OCI-LY7 (cell line): ENCODE data around the gene FNDC10. TPM values are rescaled to one million over a fixed set of nuclear protein-coding genes. Genes with fewer than 3 reads are reported as not detected.

ENCODE experiments used
- BruUV-seq: library from RNA; stranded (reverse); fragments of 400-500 nt; replicated peaks from 2 replicates; lab custom pipeline; 2021; lab: Mats Ljungman, UMichigan
- CTCF ChIA-PET: fragments of 300-600 bp; sonication (Branson Sonifier 250); formaldehyde crosslinking; loops from one replicate; lab custom pipeline; 2022; ENCODE audit warnings: antibody characterized with exemption; ENCODE audit not compliant: unreplicated experiment; lab: Charles Lee
- POLR2A ChIA-PET: fragments of 300-600 bp; sonication (Branson Sonifier 250); formaldehyde crosslinking; loops from one replicate; lab custom pipeline; 2022; ENCODE audit warnings: antibody characterized with exemption; lab: Charles Lee
- DNase-seq: peaks from one replicate; pipeline ENCODE4 v3.0.0-alpha.2; 2015; ENCODE audit warnings: low spot score
- H2AFZ ChIP-seq: fragments of 200-600 bp; sonication (generic), shearing (Covaris generic); 2 replicates; pipeline ENCODE4 v1.6.1; 2014; ENCODE audit warnings: mild to moderate bottlenecking, antibody characterized with exemption, low read length, moderate library complexity
- H3K27ac ChIP-seq: fragments of 200-600 bp; sonication (generic); 2 replicates; pipeline ENCODE4 v1.5.1; 2014; ENCODE audit warnings: mixed run types, low read depth, mild to moderate bottlenecking, moderate library complexity, low read length, inconsistent platforms; ENCODE audit not compliant: poor library complexity, severe bottlenecking
- H3K36me3 ChIP-seq: fragments of 200-600 bp; sonication (generic); 2 replicates; pipeline ENCODE4 v1.6.1; 2014; ENCODE audit warnings: mild to moderate bottlenecking, antibody characterized with exemption, low read length, moderate library complexity, mixed read lengths; ENCODE audit not compliant: insufficient read depth
- H3K4me1 ChIP-seq: fragments of 200-600 bp; sonication (generic); 2 replicates; pipeline ENCODE4 v1.5.1; 2014; ENCODE audit warnings: mild to moderate bottlenecking, low read length; ENCODE audit not compliant: insufficient read depth, poor library complexity, severe bottlenecking
- H3K4me2 ChIP-seq: fragments of 200-600 bp; sonication (generic); 2 replicates; pipeline ENCODE4 v1.6.1; 2014; ENCODE audit warnings: mild to moderate bottlenecking, low read length
- H3K4me3 ChIP-seq: fragments of 200-600 bp; sonication (generic); 2 replicates; pipeline ENCODE4 v1.5.1; 2014; ENCODE audit warnings: mild to moderate bottlenecking, low read depth, low read length; ENCODE audit not compliant: poor library complexity, severe bottlenecking
- H3K79me2 ChIP-seq: fragments of 200-600 bp; sonication (generic); 2 replicates; pipeline ENCODE4 v1.6.1; 2016; ENCODE audit warnings: low read depth, mild to moderate bottlenecking, low read length, moderate library complexity, mixed read lengths; ENCODE audit not compliant: insufficient read depth
- H3K9me2 ChIP-seq: fragments of 200-600 bp; sonication (generic); 2 replicates; pipeline ENCODE4 v1.6.1; 2016; ENCODE audit warnings: mild to moderate bottlenecking, low read length, mixed read lengths; ENCODE audit not compliant: insufficient read depth
- H3K9me3 ChIP-seq: fragments of 200-600 bp; sonication (generic); 2 replicates; pipeline ENCODE4 v1.6.1; 2014; ENCODE audit warnings: mild to moderate bottlenecking, mixed run types, low read length, mixed read lengths
- H4K20me1 ChIP-seq: fragments of 200-600 bp; sonication (generic); 2 replicates; pipeline ENCODE4 v1.6.1; 2014; ENCODE audit warnings: mild to moderate bottlenecking, antibody characterized with exemption, low read length, moderate library complexity, mixed read lengths; ENCODE audit not compliant: insufficient read depth
- EZH2phosphoT487 ChIP-seq: fragments of 200-600 bp; sonication (generic); IDR thresholded peaks from 2 replicates; pipeline ENCODE4 v1.6.1; 2018; ENCODE audit warnings: low read depth, borderline replicate concordance, mild to moderate bottlenecking, mixed run types, antibody characterized with exemption, low read length, moderate library complexity, mixed read lengths
- intact Hi-C: fragments of 100-400 bp; cut with micrococcal nuclease; formaldehyde crosslinking; loops from one replicate; pipeline ENCODE4 v1.10.0; 2022; ENCODE audit not compliant: unreplicated experiment
- total RNA-seq, 2 experiments: library from RNA; depleted of rRNA in 1 of 2; stranded (reverse); fragments of >200 nt in 1 of 2; shearing (Covaris generic) in 1 of 2; gene quantifications; 2 replicates each; pipeline ENCODE4 v1.2.3, GENCODE V29; 2014 to 2022
- TF ChIP-seq, protein P1 (sequence below): fragments of 200-600 bp; sonication (generic); conservative IDR thresholded peaks from 2 replicates; pipeline ENCODE4 v1.5.1; 2014; ENCODE audit warnings: mild to moderate bottlenecking, antibody characterized with exemption, low read length, moderate library complexity, mixed read lengths

The FNDC10 gene
- total RNA-seq, 2 experiments from 2014 or later, result 1.3 to 2.7 TPM

DNA sequence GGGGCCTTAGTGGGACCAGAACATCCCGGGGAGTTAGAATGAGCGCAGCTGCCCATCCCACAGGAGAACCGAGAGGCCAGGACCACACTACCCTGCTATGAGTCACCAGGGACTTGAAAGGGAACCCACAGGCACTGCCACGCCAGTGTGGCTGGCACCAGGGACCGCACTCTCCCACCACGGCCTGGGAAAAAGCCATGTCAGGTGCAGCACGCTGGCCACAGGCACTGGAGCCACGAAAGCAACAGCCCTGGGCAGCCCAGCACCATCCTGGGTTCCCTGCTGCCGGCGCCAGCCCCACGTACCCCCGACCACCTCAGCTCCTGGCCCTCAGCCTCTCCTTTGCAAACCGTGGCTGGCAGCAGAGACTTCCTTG, 45.4 kb downstream of the FNDC10 start:
- Histone ChIP-seq H2AFZ (no peak overlapping the region), H3K9me3 (no peaks in the 10 kb centered on the region), H3K9me2 (no peaks in the 10 kb centered on the region), H3K36me3 (peaks cover 13% of the 10 kb centered on the region; the same call in 1 of the 2 replicates), H3K4me1 (peaks cover 33% of the 10 kb centered on the region), H3K79me2 (no peaks in the 10 kb centered on the region; the same call in 1 of the 2 replicates), H4K20me1 (no peaks in the 10 kb centered on the region), H3K27ac (no peak overlapping the region), H3K4me2 (no peak overlapping the region), H3K4me3 (no peak overlapping the region)
- POLR2A ChIA-PET, result no interaction called here
- intact Hi-C loops, result no loop called here
- no TSS peak for BruUV-seq
- TF ChIP-seq EZH2phosphoT487, result no peak
- TF ChIP-seq, protein P1, sequence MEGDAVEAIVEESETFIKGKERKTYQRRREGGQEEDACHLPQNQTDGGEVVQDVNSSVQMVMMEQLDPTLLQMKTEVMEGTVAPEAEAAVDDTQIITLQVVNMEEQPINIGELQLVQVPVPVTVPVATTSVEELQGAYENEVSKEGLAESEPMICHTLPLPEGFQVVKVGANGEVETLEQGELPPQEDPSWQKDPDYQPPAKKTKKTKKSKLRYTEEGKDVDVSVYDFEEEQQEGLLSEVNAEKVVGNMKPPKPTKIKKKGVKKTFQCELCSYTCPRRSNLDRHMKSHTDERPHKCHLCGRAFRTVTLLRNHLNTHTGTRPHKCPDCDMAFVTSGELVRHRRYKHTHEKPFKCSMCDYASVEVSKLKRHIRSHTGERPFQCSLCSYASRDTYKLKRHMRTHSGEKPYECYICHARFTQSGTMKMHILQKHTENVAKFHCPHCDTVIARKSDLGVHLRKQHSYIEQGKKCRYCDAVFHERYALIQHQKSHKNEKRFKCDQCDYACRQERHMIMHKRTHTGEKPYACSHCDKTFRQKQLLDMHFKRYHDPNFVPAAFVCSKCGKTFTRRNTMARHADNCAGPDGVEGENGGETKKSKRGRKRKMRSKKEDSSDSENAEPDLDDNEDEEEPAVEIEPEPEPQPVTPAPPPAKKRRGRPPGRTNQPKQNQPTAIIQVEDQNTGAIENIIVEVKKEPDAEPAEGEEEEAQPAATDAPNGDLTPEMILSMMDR, result no peak
- CTCF ChIA-PET, result no interaction called here
- no peak for DNase-seq

DNA sequence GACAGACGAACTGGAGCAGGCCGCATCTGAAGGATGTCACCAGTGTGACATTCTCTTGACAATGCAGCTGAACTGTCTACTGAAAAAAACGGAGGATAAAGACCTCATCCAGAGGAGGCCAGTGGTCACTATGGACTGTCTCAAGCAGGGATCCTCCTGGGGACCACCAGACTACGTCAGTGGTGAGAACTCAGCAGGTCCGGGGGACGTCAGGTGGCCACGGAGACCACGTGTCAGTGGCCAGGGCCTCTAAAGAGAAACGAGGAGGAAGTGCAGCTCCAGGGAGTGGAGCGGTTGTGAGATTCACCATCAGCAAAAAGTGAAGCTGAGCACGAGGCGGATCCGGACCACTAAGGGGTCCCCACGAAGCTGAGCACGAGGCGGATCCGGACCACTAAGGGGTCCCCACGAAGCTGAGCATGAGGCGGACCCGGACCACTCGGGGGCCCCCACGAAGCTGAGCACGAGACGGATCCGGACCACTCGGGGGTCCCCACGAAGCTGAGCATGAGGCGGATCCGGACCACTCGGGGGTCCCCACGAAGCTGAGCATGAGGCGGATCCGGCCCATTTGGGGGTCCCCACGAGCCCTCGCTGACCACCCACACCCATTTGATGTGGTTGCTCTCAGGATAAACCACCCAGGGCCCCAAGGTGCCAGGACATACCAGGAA, 46.0 kb downstream of the FNDC10 start:
- Histone ChIP-seq H3K4me1 (peaks cover 28% of the 10 kb centered on the region), H3K27ac (no peak overlapping the region), H3K79me2 (no peaks in the 10 kb centered on the region; the same call in 1 of the 2 replicates), H3K36me3 (peaks cover 14% of the 10 kb centered on the region; the same call in 1 of the 2 replicates), H4K20me1 (no peaks in the 10 kb centered on the region), H3K4me2 (no peak overlapping the region), H3K9me2 (no peaks in the 10 kb centered on the region), H3K4me3 (no peak overlapping the region), H3K9me3 (no peaks in the 10 kb centered on the region), H2AFZ (no peak overlapping the region)
- CTCF ChIA-PET, result no interaction called here
- POLR2A ChIA-PET, result no interaction called here
- BruUV-seq, result no TSS peak
- TF ChIP-seq, protein P1, result no peak
- TF ChIP-seq EZH2phosphoT487, result no peak
- no peak for DNase-seq
- intact Hi-C loops, result no loop called here

DNA sequence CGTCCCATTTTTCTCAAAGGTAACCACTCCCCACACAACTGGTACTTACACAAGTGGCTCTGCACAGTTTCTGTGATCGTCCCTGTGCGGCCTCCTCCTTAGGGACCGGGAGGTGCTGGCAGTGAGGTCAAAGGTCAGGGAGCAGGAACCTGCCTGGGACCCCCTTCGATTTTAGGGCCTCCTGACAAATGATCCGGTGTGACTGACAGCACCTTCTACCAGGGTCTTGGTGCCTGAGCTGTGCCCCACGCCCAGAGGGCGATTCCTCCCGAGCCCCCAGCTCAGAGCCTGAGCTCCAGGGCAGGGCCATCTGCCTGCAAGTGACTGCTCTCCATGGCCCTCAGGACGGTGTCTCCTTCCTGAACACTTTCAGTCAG, 47.7 kb downstream of the FNDC10 start:
- TF ChIP-seq EZH2phosphoT487, result no peak
- TF ChIP-seq, protein P1, result no peak
- Histone ChIP-seq H3K4me3 (no peak overlapping the region), H3K27ac (no peak overlapping the region), H3K36me3 (peaks cover 25% of the 10 kb centered on the region; the same call in 1 of the 2 replicates), H3K79me2 (no peaks in the 10 kb centered on the region; the same call in 1 of the 2 replicates), H3K4me1 (peaks cover 11% of the 10 kb centered on the region), H3K9me2 (no peaks in the 10 kb centered on the region), H3K4me2 (no peak overlapping the region), H3K9me3 (no peaks in the 10 kb centered on the region), H2AFZ (no peak overlapping the region), H4K20me1 (no peaks in the 10 kb centered on the region)
- intact Hi-C loops, result no loop called here
- POLR2A ChIA-PET, result no interaction called here
- BruUV-seq, result no TSS peak
- DNase-seq, result no peak
- CTCF ChIA-PET, result no interaction called here
